ENCODE data around the gene THSD4. TPM values are rescaled to one million over a fixed set of nuclear protein-coding genes. Genes with fewer than 3 reads are reported as not detected.

The THSD4 gene
- total RNA-seq, 1 experiment from 2014 or later = 29.3 TPM

DNA sequence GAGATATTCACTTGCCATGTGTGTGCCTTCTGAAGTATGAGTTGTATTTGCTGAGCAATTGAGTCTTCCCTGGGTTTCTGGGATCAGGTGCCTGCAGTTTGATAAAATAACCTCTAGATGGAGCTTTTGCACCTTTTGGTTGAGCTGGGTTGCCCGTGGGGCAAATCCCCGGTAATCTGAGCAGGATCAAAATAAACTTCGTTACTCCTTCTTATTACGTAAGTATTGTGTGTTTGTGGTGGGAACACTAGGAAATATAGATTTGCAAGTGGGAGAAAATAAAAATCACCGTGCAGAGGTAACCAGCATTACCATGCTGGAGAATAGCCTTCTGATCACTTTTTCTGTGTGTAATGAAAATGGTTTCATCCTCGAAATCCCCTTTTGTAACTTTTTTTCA is 417.7 kb downstream of the THSD4 start:
- peak; percentile 35 to 37 for DNase-seq
- TF ChIP-seq, protein P1, sequence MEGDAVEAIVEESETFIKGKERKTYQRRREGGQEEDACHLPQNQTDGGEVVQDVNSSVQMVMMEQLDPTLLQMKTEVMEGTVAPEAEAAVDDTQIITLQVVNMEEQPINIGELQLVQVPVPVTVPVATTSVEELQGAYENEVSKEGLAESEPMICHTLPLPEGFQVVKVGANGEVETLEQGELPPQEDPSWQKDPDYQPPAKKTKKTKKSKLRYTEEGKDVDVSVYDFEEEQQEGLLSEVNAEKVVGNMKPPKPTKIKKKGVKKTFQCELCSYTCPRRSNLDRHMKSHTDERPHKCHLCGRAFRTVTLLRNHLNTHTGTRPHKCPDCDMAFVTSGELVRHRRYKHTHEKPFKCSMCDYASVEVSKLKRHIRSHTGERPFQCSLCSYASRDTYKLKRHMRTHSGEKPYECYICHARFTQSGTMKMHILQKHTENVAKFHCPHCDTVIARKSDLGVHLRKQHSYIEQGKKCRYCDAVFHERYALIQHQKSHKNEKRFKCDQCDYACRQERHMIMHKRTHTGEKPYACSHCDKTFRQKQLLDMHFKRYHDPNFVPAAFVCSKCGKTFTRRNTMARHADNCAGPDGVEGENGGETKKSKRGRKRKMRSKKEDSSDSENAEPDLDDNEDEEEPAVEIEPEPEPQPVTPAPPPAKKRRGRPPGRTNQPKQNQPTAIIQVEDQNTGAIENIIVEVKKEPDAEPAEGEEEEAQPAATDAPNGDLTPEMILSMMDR (conservative IDR thresholded peaks at IDR 0.05) = peak; percentile 68
- TF ChIP-seq EZH2 (IDR thresholded peaks at IDR 0.05; ENCODE audit: low read depth) = no peak
- Histone ChIP-seq H3K36me3 (ENCODE audit: low read depth) (no peaks in the 10 kb centered on the region), H3K4me1 (replicated peaks; ENCODE audit: insufficient read depth) (0 out of 2 replicates have a peak, but pooled peaks cover under 1% of the 10 kb centered on the region), H2AFZ (no peak overlapping the region), H3F3A (ENCODE audit: insufficient read depth, low read depth) (no peaks in the 10 kb centered on the region), H3K4me2 (no peak overlapping the region), H3K27me3 (ENCODE audit: insufficient read depth, low read depth) (no peaks in the 10 kb centered on the region), H3K9me2 (ENCODE audit: insufficient read depth) (no peaks in the 10 kb centered on the region), H3K4me3 (no peak overlapping the region), H3K9me3 (ENCODE audit: insufficient read depth, low read depth) (no peaks in the 10 kb centered on the region), H3K79me2 (ENCODE audit: low read depth) (no peaks in the 10 kb centered on the region), H4K20me1 (ENCODE audit: insufficient read depth) (no peaks in the 10 kb centered on the region), H3K27ac (no peak overlapping the region)
- ChIA-PET POLR2A (ENCODE audit: unreplicated experiment) (interaction anchor here (0.6 kb wide), 1 partner anchor 267 kb away, joined by 3 read pairs; no protein-coding TSS in a partner anchor), CTCF (interaction anchor here (0.6 to 1.0 kb wide), 4 partner anchors 206 to 259 kb away, joined by 3 to 5 read pairs (median 4); no protein-coding TSS in a partner anchor)
- intact Hi-C loops (cut with micrococcal nuclease; ENCODE audit: unreplicated experiment) = loop anchor here (1.0 to 5.0 kb wide), 6 partner anchors 119 to 624 kb away; no protein-coding TSS in a partner anchor
- no TSS peak for BruUV-seq (replicated peaks)

DNA sequence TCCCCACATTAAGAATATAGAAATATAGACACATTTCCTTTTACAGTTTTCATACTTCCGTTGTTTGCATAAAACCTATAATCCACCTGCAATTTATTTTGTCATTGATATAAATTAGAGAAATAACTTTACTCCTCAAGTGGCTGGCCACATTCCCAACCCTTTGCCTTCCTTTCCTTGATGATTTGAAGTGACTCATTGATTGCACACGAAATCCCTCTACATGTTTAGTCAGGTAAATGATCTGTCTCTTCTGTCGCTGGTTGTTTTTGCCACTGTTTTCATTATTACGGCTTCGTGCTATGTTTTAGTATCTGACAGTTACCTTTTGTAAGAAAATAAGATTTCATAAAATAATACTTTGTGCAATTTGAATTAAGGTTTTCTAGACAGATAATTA is 422.9 kb downstream of the THSD4 start:
- Histone ChIP-seq H2AFZ (no peak overlapping the region), H3K27ac (no peak overlapping the region), H3K4me3 (no peak overlapping the region), H3K4me2 (no peak overlapping the region), H3K36me3 (ENCODE audit: low read depth) (no peaks in the 10 kb centered on the region), H3K79me2 (ENCODE audit: low read depth) (no peaks in the 10 kb centered on the region), H3K9me2 (ENCODE audit: insufficient read depth) (no peaks in the 10 kb centered on the region), H4K20me1 (ENCODE audit: insufficient read depth) (no peaks in the 10 kb centered on the region), H3K9me3 (ENCODE audit: insufficient read depth, low read depth) (no peaks in the 10 kb centered on the region), H3K4me1 (replicated peaks; ENCODE audit: insufficient read depth) (0 out of 2 replicates have a peak, but pooled peaks cover 7% of the 10 kb centered on the region), H3K27me3 (ENCODE audit: insufficient read depth, low read depth) (no peaks in the 10 kb centered on the region), H3F3A (ENCODE audit: insufficient read depth, low read depth) (no peaks in the 10 kb centered on the region)
- TF ChIP-seq EZH2 (IDR thresholded peaks at IDR 0.05; ENCODE audit: low read depth) = no peak
- intact Hi-C loops (cut with micrococcal nuclease; ENCODE audit: unreplicated experiment) = no loop called here
- BruUV-seq (replicated peaks) = no TSS peak
- ChIA-PET POLR2A (ENCODE audit: unreplicated experiment) (interaction anchor here (0.6 kb wide), 1 partner anchor 211 kb away, joined by 3 read pairs; no protein-coding TSS in a partner anchor), CTCF (no interaction called here)
- no peak for DNase-seq

DNA sequence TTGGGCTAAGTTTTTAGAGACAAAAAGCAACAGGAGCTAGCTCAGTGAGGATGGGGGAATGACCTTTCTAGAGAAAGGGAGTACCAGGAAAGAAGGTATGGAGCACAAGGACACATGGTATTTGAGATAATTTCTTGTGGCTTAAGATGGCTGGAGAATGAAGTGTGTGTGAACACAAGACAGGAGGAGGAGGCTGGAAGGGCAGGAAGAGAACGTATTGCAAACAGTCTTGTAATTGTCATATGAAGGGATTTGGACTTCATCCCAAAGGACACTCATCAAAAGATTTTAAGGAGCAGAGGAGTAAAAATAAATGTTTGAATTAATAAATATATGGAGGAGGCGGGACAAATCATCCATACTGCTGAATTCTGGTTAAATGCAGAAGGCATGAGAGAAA is 426.5 kb downstream of the THSD4 start:
- no peaks in the 10 kb centered on the region for H3F3A ChIP-seq (ENCODE audit: insufficient read depth, low read depth)
- H3K9me3 ChIP-seq (ENCODE audit: insufficient read depth, low read depth) = no peaks in the 10 kb centered on the region
- no peak overlapping the region for H3K27ac ChIP-seq
- no peaks in the 10 kb centered on the region for H4K20me1 ChIP-seq (ENCODE audit: insufficient read depth)
- no peaks in the 10 kb centered on the region for H3K27me3 ChIP-seq (ENCODE audit: insufficient read depth, low read depth)
- ChIA-PET CTCF (no interaction called here), POLR2A (ENCODE audit: unreplicated experiment) (interaction anchor here (0.6 kb wide), 2 partner anchors 15 to 175 kb away, joined by 4 to 5 read pairs; no protein-coding TSS in a partner anchor)
- H3K79me2 ChIP-seq (ENCODE audit: low read depth) = no peaks in the 10 kb centered on the region
- no TSS peak for BruUV-seq (replicated peaks)
- no peak for DNase-seq
- no peak overlapping the region for H3K4me3 ChIP-seq
- no peaks in the 10 kb centered on the region for H3K36me3 ChIP-seq (ENCODE audit: low read depth)
- intact Hi-C loops (cut with micrococcal nuclease; ENCODE audit: unreplicated experiment) = no loop called here
- H3K9me2 ChIP-seq (ENCODE audit: insufficient read depth) = no peaks in the 10 kb centered on the region
- H3K4me1 ChIP-seq (replicated peaks; ENCODE audit: insufficient read depth) = 0 out of 2 replicates have a peak, but pooled peaks cover 7% of the 10 kb centered on the region
- no peak overlapping the region for H3K4me2 ChIP-seq
- H2AFZ ChIP-seq = no peak overlapping the region
- no peak for TF ChIP-seq EZH2 (IDR thresholded peaks at IDR 0.05; ENCODE audit: low read depth)
- TF ChIP-seq, protein P1 (conservative IDR thresholded peaks at IDR 0.05) = no peak

DNA sequence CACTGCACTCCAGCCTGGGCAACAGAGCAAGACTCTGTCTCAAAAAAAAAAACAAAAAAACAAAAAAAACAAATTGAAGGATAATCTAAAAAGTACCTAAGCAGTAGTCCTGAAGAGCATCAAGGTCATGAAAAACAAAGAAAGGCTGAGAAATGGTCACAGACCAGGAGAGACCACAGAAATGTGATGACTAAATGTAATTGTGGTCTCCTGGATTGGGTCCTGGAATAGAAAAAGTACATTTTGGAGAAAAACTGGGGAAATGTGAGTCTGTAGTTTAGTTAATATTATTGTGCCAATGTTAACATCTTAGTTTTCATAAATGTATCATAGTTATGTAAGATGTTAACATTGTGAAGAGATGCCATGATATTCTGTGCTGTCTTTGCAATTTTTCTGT is 427.6 kb downstream of the THSD4 start:
- Histone ChIP-seq H3K27ac (no peak overlapping the region), H2AFZ (no peak overlapping the region), H3K79me2 (ENCODE audit: low read depth) (no peaks in the 10 kb centered on the region), H3K36me3 (ENCODE audit: low read depth) (no peaks in the 10 kb centered on the region), H3K4me1 (replicated peaks; ENCODE audit: insufficient read depth) (0 out of 2 replicates have a peak, but pooled peaks cover 7% of the 10 kb centered on the region), H3K9me3 (ENCODE audit: insufficient read depth, low read depth) (no peaks in the 10 kb centered on the region), H4K20me1 (ENCODE audit: insufficient read depth) (no peaks in the 10 kb centered on the region), H3K27me3 (ENCODE audit: insufficient read depth, low read depth) (no peaks in the 10 kb centered on the region), H3F3A (ENCODE audit: insufficient read depth, low read depth) (no peaks in the 10 kb centered on the region), H3K4me3 (no peak overlapping the region), H3K9me2 (ENCODE audit: insufficient read depth) (no peaks in the 10 kb centered on the region), H3K4me2 (no peak overlapping the region)
- TF ChIP-seq, protein P1 (conservative IDR thresholded peaks at IDR 0.05) = no peak
- TF ChIP-seq EZH2 (IDR thresholded peaks at IDR 0.05; ENCODE audit: low read depth) = no peak
- ChIA-PET CTCF (no interaction called here), POLR2A (ENCODE audit: unreplicated experiment) (no interaction called here)
- no peak for DNase-seq
- intact Hi-C loops (cut with micrococcal nuclease; ENCODE audit: unreplicated experiment) = no loop called here
- no TSS peak for BruUV-seq (replicated peaks)
